ENCODE measurements around the gene DPYSL5.
"Not testable (repeated sequence)": the region's sequence is repeated elsewhere in the genome, so short reads cannot be mapped to it uniquely, and the experiment has no call there.

DPYSL5 gene

DNA sequence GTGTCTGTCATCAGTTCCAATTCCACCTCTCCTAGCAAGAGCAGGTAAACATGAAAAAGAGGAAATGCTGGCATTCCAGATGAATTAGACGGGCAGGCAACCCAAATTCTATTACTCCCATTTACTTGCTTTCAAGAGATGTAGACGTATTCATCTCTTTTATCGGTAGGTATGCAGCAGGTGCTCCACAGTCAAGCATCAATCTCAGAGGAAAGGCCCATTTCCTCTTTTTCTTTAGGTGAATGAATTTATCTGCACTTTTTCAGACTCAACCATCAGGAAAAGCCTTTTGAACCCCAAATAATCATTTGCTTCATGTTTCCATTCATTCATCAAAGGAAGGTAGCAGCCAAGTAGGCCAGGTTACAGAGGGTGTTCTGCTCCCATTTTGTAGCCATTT lies 27.9 kb downstream of the DPYSL5 start:
- no peak for DNase-seq

DNA sequence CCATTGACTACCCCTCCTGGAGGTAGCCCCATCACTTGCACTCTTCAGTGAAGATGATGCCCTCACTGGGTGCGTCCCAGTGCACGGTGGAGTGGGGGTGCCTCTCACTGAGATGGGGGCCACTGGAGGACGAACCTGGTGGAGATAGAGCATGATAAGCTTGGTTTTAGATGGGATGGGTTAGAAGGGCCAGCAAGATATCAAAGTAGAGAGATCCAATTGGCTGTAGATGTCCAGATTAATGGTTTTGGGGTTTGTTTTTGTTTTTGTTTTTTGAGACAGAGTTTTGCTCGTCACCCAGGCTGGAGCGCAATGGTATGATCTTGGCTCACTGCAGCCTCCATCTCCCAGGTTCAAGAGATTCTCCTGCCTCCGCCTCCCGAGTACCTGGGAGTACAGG lies 28.3 kb downstream of the DPYSL5 start:
- no peak for DNase-seq

GRCh38 chr2:26877276-26877675 lies 29.3 kb downstream of the DPYSL5 start:
- DNase-seq = no peak

GRCh38 chr2:26880161-26880560 lies 32.2 kb downstream of the DPYSL5 start:
- DNase-seq = no peak

- no peak for DNase-seq
These were observed 33.0 kb downstream of the DPYSL5 start for GRCh38 chr2:26880910-26881435.

DNA sequence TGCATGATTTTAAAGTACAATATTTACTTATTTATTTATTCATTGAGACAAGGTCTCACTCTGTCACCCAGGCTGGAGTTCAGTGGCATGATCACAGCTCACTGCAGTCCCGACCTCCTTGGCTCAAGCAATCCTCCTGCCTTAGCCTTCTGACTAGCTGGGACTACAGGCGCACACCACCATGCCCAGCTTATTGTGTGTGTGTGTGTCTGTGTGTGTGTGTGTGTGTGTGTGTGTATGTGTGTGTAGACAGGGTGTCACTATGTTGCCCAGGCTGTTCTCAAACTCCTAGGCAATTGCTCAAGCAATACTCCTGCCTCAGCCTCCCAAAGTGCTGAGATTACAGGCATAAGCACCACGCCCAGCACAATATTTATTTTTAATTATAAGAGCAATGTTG lies 34.3 kb downstream of the DPYSL5 start:
- not testable (repeated sequence) for DNase-seq

DNA sequence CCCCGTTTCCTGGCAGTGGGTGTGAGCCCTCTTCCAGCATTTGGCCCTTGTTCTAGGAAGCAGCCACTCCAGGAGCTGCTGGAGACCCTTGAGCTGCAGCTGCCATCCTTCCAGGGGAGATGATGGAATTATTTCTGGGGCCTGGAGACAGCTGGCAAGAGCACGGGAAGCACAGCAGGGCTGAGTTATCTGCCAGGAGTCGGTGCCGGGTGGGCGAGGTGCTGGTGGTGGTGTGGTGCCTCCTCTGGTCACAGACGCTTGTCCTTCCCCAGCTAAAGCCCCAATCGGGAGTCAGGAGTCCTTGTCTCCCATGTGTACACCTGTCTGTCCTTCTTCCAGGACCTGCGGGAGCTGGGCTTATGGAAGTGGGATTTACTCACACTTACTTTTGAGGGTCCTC lies 36.0 kb downstream of the DPYSL5 start:
- DNase-seq = no peak

DNA sequence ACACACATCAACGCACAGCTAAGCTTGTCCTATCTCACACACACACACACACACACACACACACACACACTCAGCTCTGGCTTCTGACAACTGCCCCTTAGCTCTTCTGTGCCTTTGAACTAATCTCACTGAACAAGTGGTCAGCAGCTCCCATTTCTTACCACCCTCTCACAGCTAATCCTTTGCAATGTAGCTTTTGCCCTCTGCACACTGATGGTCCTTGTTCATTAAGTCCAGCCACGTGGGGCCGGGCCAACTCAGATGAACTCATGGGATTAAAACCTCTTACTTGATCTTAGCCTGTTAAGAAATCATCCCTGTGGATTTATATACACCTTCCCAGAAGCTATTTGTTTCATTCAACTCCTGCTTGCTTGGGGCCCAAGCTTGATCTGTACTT lies 36.6 kb downstream of the DPYSL5 start:
- DNase-seq = no peak

DNA sequence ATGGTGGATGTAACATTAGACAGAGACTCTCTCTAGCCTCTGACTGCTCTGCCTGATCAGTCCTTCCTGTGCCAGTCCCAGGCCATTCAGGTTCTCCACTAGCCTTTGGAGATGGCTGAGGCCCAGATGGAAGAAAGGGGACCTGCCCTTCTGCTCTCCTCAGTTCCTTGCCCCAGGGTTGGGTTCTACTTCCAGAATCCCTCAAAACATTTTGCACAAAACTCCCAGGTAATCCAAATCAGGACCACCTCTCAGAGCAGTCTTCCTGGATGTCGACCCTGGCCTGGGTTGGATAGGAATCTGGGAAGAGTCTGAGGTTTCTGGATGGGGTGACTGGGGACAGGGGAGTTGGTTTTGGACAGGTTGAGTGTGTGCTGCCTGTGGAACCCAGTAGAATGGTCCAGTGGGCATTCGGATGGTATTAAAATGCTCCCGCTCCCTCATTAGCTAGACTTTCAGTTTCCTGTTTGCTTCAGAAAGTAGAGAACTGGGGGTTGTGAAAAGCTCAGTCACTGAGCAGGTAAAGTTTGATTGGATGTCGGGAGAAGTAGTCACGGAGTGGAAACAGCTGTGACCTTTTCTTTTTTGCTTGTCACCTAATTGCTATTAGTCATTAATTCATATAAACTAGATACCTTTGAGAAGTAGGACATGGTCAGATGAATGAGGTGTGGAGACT lies 37.9 kb downstream of the DPYSL5 start:
- DNase-seq = no peak

DNA sequence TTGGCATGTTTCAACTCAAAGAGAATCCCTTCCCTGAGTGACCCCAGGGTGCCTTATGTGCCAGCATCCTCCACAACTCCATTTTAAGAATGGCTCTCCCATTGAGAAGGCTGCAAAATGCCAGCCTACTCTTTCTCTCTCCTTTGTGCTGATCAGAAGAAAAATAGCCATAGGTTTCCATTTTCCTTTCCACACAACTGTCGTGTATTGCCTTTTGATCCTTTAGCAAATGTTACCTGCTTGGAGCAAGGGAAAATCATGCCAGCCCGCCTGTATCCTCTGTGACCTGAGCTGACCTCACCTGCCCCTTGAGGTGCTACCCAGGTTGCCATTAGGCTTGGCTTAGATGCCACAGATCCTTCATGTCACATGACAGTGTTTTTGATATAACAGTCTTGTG lies 38.8 kb downstream of the DPYSL5 start:
- DNase-seq = no peak

- no peak for DNase-seq
These were observed 39.2 kb downstream of the DPYSL5 start for GRCh38 chr2:26887151-26887550.

GRCh38 chr2:26889796-26890195 lies 41.9 kb downstream of the DPYSL5 start:
- no peak for DNase-seq

- no peak for DNase-seq
These were observed 42.5 kb downstream of the DPYSL5 start for GRCh38 chr2:26890341-26891000.

GRCh38 chr2:26892133-26892532 lies 44.2 kb downstream of the DPYSL5 start:
- no peak for DNase-seq

GRCh38 chr2:26892922-26893524 lies 45.1 kb downstream of the DPYSL5 start:
- DNase-seq = no peak

DNA sequence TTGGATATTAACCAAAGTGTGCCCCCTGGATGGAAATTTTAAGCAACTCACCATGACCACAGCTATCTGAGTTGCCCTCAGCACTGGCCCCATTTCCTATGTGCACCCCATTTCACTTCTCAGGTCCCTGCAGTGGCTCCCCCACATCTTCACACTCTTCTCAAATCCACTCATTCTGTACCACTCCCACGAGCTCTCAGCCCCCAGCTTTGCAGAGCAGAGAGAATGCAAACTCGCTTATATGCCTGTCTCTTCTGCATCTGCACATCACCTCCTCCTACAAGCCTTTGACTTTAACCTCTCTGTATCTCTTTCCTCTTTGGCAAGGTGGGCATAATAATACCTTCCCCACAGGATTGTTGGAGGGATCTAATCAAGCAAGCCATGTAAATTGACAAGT lies 46.2 kb downstream of the DPYSL5 start:
- DNase-seq = no peak

- DNase-seq = no peak
These were observed 50.0 kb downstream of the DPYSL5 start for GRCh38 chr2:26897807-26898479.

GRCh38 chr2:26898480-26899078 lies 50.6 kb downstream of the DPYSL5 start:
- DNase-seq = no peak

- DNase-seq = no peak
These were observed 51.7 kb downstream of the DPYSL5 start for GRCh38 chr2:26899500-26900164.

DNA sequence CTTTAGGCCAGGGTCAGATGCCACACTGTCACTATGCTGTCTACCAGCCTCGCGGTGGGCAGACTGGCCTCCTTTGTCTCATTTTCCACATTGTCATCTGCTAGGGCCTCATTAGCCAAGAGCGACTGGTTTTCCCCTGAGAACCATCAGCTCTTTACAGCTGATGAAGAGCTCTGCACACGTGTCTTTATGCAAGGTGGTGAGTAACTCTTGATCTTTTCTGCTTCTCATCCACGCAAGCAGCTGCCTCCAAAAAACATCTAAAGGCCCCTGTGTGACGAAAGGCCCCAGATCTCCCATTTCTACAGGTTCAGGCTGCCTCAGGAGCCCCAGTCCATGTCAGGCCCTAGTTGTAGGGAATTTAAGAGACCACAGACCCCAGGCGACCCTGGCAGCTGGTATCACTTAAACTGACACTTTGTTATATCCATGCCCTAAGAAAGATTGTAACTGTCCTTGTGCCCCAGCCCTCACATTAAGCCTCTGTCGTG lies 52.9 kb downstream of the DPYSL5 start:
- no peak for DNase-seq

GRCh38 chr2:26901326-26902183 lies 53.6 kb downstream of the DPYSL5 start:
- no peak for DNase-seq
